ENCODE results near the gene CHFR.

DNA sequence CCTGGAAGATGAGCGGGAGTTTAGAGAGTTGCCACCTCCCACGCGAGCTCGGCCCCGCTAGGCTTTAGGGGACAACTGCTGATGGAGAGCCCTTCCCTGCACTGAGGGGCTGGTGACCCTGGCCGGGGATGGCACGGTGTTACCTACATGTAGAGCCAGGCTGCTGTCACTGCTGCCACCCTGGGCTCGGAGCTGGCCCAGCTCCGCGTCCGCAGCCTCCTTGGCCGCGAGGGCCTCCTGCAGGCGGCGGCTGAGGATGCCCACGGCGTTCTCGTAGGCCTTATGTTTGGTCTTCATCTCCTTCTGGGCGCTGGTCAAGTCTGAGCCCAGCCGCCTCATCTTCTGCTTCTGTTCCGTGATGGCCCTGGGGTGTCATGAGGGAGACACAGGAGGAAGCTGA is 101.2 kb downstream of the CHFR start:
- TF ChIP-seq POLR2A (IDR thresholded peaks at IDR 0.05), result no peak
- TF ChIP-seq, protein P1, sequence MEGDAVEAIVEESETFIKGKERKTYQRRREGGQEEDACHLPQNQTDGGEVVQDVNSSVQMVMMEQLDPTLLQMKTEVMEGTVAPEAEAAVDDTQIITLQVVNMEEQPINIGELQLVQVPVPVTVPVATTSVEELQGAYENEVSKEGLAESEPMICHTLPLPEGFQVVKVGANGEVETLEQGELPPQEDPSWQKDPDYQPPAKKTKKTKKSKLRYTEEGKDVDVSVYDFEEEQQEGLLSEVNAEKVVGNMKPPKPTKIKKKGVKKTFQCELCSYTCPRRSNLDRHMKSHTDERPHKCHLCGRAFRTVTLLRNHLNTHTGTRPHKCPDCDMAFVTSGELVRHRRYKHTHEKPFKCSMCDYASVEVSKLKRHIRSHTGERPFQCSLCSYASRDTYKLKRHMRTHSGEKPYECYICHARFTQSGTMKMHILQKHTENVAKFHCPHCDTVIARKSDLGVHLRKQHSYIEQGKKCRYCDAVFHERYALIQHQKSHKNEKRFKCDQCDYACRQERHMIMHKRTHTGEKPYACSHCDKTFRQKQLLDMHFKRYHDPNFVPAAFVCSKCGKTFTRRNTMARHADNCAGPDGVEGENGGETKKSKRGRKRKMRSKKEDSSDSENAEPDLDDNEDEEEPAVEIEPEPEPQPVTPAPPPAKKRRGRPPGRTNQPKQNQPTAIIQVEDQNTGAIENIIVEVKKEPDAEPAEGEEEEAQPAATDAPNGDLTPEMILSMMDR (IDR thresholded peaks at IDR 0.05), result no peak

All from heart left ventricle (tissue), 13 donors.